GM12878 (cell line): ENCODE results near the gene SLC19A1. TPM values are rescaled to one million over a fixed set of nuclear protein-coding genes. Genes with fewer than 3 reads are reported as not detected.

Experiments used
- BHLHE40 ChIP-seq, 2 experiments: fragments of 450-650 bp in 1 of 2; IDR thresholded peaks; 2 replicates each; pipeline ENCODE4 v1.6.1; 2011 to 2017; ENCODE audit warnings: low read depth in 2 of 2, borderline replicate concordance in 1 of 2, improper control_type of control experiment in 1 of 2, low read length in 1 of 2, mild to moderate bottlenecking in 1 of 2
- BMI1 ChIP-seq: fragments of 450-650 bp; IDR thresholded peaks from 2 replicates; pipeline ENCODE4 v1.6.1; 2016; ENCODE audit warnings: mild to moderate bottlenecking, moderate library complexity, borderline replicate concordance
- CREM ChIP-seq: IDR thresholded peaks from 2 replicates; pipeline ENCODE4 v1.6.1; 2014; ENCODE audit warnings: antibody characterized with exemption, low read depth
- E2F8 ChIP-seq: fragments of 450-650 bp; IDR thresholded peaks from 2 replicates; pipeline ENCODE4 v1.6.1; 2018; ENCODE audit warnings: mild to moderate bottlenecking, low read depth, moderate library complexity; ENCODE audit not compliant: partially characterized antibody
- EGR1 ChIP-seq, 2 experiments: IDR thresholded peaks; 1 replicate in 1 of 2; 2 replicates in 1 of 2; pipeline ENCODE4 v1.6.1; 2011 to 2012; ENCODE audit warnings: low read depth in 2 of 2, low read length in 2 of 2, borderline replicate concordance in 1 of 2, mild to moderate bottlenecking in 1 of 2, moderate library complexity in 1 of 2
- IKZF1 ChIP-seq: fragments of 450-650 bp; conservative IDR thresholded peaks from 2 replicates; pipeline ENCODE4 v1.6.1; 2017; ENCODE audit warnings: antibody characterized with exemption, mild to moderate bottlenecking
- IKZF2 ChIP-seq, 2 experiments: fragments of 450-650 bp; IDR thresholded peaks; 2 replicates each; pipeline ENCODE4 v1.6.1; 2017; ENCODE audit warnings: mild to moderate bottlenecking in 2 of 2, moderate library complexity in 2 of 2
- KAT2A ChIP-seq: conservative IDR thresholded peaks from 2 replicates; pipeline ENCODE4 v1.6.1; 2011; ENCODE audit warnings: low read depth, low read length; ENCODE audit not compliant: control insufficient read depth
- NBN ChIP-seq: fragments of 450-650 bp; IDR thresholded peaks from 2 replicates; pipeline ENCODE4 v1.6.1; 2016
- NFYA ChIP-seq: IDR thresholded peaks from 2 replicates; pipeline ENCODE4 v1.6.1; 2011; ENCODE audit warnings: low read depth, mild to moderate bottlenecking, low read length, improper control_type of control experiment, borderline replicate concordance
- NFYB ChIP-seq: IDR thresholded peaks from 2 replicates; pipeline ENCODE4 v1.6.1; 2011; ENCODE audit warnings: low read depth, mild to moderate bottlenecking, low read length, improper control_type of control experiment, moderate library complexity; ENCODE audit not compliant: insufficient read depth
- POLR2AphosphoS5 ChIP-seq: IDR thresholded peaks from 2 replicates; pipeline ENCODE4 v1.6.1; 2011; ENCODE audit warnings: mild to moderate bottlenecking, low read length, inconsistent platforms
- RAD51 ChIP-seq: fragments of 450-650 bp; IDR thresholded peaks from 2 replicates; pipeline ENCODE4 v1.6.1; 2016; ENCODE audit warnings: moderate library complexity, mild to moderate bottlenecking, inconsistent platforms
- SMARCA5 ChIP-seq: fragments of 450-650 bp; IDR thresholded peaks from 2 replicates; pipeline ENCODE4 v1.6.1; 2017; ENCODE audit warnings: mild to moderate bottlenecking
- SREBF2 ChIP-seq: IDR thresholded peaks from 2 replicates; pipeline ENCODE4 v1.6.1; 2012; ENCODE audit warnings: mild to moderate bottlenecking, low read length
- SUZ12 ChIP-seq: fragments of 200-600 bp; sonication (generic); IDR thresholded peaks from one replicate; pipeline ENCODE4 v1.6.1; 2018; ENCODE audit warnings: antibody characterized with exemption, mild to moderate bottlenecking; ENCODE audit not compliant: unreplicated experiment
- TAF1 ChIP-seq: IDR thresholded peaks from 2 replicates; pipeline ENCODE4 v1.6.1; 2011; ENCODE audit warnings: mild to moderate bottlenecking, low read depth, low read length, borderline replicate concordance
- TCF3 ChIP-seq: IDR thresholded peaks from 2 replicates; pipeline ENCODE4 v1.6.1; 2012; ENCODE audit warnings: low read depth, mild to moderate bottlenecking, low read length, borderline replicate concordance; ENCODE audit not compliant: insufficient read depth
- USF2 ChIP-seq: IDR thresholded peaks from 2 replicates; pipeline ENCODE4 v1.6.1; 2011; ENCODE audit warnings: low read depth, low read length, improper control_type of control experiment, borderline replicate concordance
- ZBED1 ChIP-seq: IDR thresholded peaks from 2 replicates; pipeline ENCODE4 v1.6.1; 2016; ENCODE audit warnings: borderline replicate concordance
- ZNF384 ChIP-seq: IDR thresholded peaks from 2 replicates; pipeline ENCODE4 v1.6.1; 2012; ENCODE audit warnings: low read depth, mild to moderate bottlenecking, low read length, improper control_type of control experiment, borderline replicate concordance
- ZNF592 ChIP-seq: fragments of 450-650 bp; IDR thresholded peaks from 2 replicates; pipeline ENCODE4 v1.6.1; 2017; ENCODE audit warnings: mild to moderate bottlenecking, moderate library complexity
- polyA plus RNA-seq, 11 experiments: library from polyadenylated mRNA; depleted of rRNA in 4 of 11; unstranded in 6 of 11; stranded (reverse) in 5 of 11; fragments of >200 nt; fragmentation: Nextera tagmentation in 4 of 11; fragmentation: Illumina TruSeq in 1 of 11; extraction: Ambion mirVana in 4 of 11; extraction: Trizol in 1 of 11; gene quantifications; 1 replicate in 1 of 11; 2 replicates in 10 of 11; pipeline versions ENCODE4 v1.2.1 to v1.2.3, GENCODE V29; 2011 to 2016; ENCODE audit warnings: inconsistent platforms in 2 of 11, missing spikeins in 2 of 11, low read depth in 1 of 11
- total RNA-seq, 4 experiments: library from RNA; depleted of rRNA in 3 of 4; stranded (reverse); fragments of >200 nt in 3 of 4; fragmentation: Illumina TruSeq in 1 of 4; extraction: Trizol in 1 of 4; gene quantifications; 2 replicates each; pipeline versions ENCODE4 v1.2.1 to v1.2.3, GENCODE V29; 2013 to 2021

SLC19A1 gene
- total and polyA plus RNA-seq, 10 of the 15 experiments (the other 5 are each of a cell fraction or from before 2014, with no cell fraction given): 0.42 to 49.7 (median 12.2) TPM

GRCh38 chr21:45550522-45551210 lies 8.4 kb upstream of the SLC19A1 start (continued):
- TF ChIP-seq SMARCA5 (no peak), SREBF2 (no peak), RAD51 (no peak), EGR1 (IDR thresholded peaks at IDR 0.05; ENCODE audit: borderline replicate concordance in 1 of 2, low read depth in 2 of 2, low read length in 2 of 2) (peak in 1 of 2 experiments; percentile 84; a peak in 2 of 3 replicates), SUZ12 (no peak), TAF1 (peak; percentile 27; the same call in 1 of the 2 replicates), NFYB (no peak), TCF3 (0 out of 2 replicates have a peak, but pooled peaks have one; percentile 14), IKZF1 (peak; percentile 59; the same call in 1 of the 2 replicates), ZNF384 (no peak), ZNF592 (no peak), BMI1 (0 out of 2 replicates have a peak, but pooled peaks have one; percentile 24), ZBED1 (peak; percentile 47; the same call in 1 of the 2 replicates), KAT2A (no peak), NBN (0 out of 2 replicates have a peak, but pooled peaks have one; percentile 45), USF2 (no peak), E2F8 (no peak), NFYA (no peak), IKZF2 (IDR thresholded peaks at IDR 0.05) (peak; percentile 94 to 95), CREM (no peak; the same call in 1 of the 2 replicates), BHLHE40 (IDR thresholded peaks at IDR 0.05; ENCODE audit: borderline replicate concordance in 1 of 2, low read depth in 2 of 2, low read length in 1 of 2) (no peak), POLR2AphosphoS5 (peak; percentile 35; the same call in 1 of the 2 replicates)
